ENCODE measurements around the gene FIGNL1.

FIGNL1 gene

GRCh38 chr7:50475340-50475739, 25.2 kb upstream of the FIGNL1 start:
- no peak for DNase-seq (ENCODE audit: low read depth)
- H3K4me3 ChIP-seq (ENCODE audit: low read depth, low read length) = no peak overlapping the region
- TF ChIP-seq MAX (IDR thresholded peaks at IDR 0.05; ENCODE audit: low read depth, low read length) (no peak), MYC (IDR thresholded peaks at IDR 0.05; ENCODE audit: low read depth, low read length) (no peak), CTCF (IDR thresholded peaks at IDR 0.05; ENCODE audit: low read depth, low read length) (no peak), POLR2A (IDR thresholded peaks at IDR 0.05; ENCODE audit: extremely low read depth, insufficient read length) (no peak)

GRCh38 chr7:50474382-50475160, 24.4 kb upstream of the FIGNL1 start:
- TF ChIP-seq MAX (IDR thresholded peaks at IDR 0.05; ENCODE audit: low read depth, low read length) (no peak), MYC (IDR thresholded peaks at IDR 0.05; ENCODE audit: low read depth, low read length) (no peak), CTCF (IDR thresholded peaks at IDR 0.05; ENCODE audit: low read depth, low read length) (no peak), POLR2A (IDR thresholded peaks at IDR 0.05; ENCODE audit: extremely low read depth, insufficient read length) (no peak)
- no peak overlapping the region for H3K4me3 ChIP-seq (ENCODE audit: low read depth, low read length)
- no peak for DNase-seq (ENCODE audit: low read depth)

- no peak for DNase-seq (ENCODE audit: low read depth)
- TF ChIP-seq POLR2A (IDR thresholded peaks at IDR 0.05; ENCODE audit: extremely low read depth, insufficient read length) = no peak
- TF ChIP-seq CTCF (IDR thresholded peaks at IDR 0.05; ENCODE audit: low read depth, low read length) = no peak
- no peak for TF ChIP-seq MYC (IDR thresholded peaks at IDR 0.05; ENCODE audit: low read depth, low read length)
- TF ChIP-seq MAX (IDR thresholded peaks at IDR 0.05; ENCODE audit: low read depth, low read length) = no peak
- H3K4me3 ChIP-seq (ENCODE audit: low read depth, low read length) = no peak overlapping the region
Observed at GRCh38 chr7:50473531-50473930, 23.4 kb upstream of the FIGNL1 start.

GRCh38 chr7:50472427-50472826, 22.3 kb upstream of the FIGNL1 start:
- TF ChIP-seq CTCF (IDR thresholded peaks at IDR 0.05; ENCODE audit: low read depth, low read length) (no peak), MYC (IDR thresholded peaks at IDR 0.05; ENCODE audit: low read depth, low read length) (no peak), POLR2A (IDR thresholded peaks at IDR 0.05; ENCODE audit: extremely low read depth, insufficient read length) (no peak), MAX (IDR thresholded peaks at IDR 0.05; ENCODE audit: low read depth, low read length) (no peak)
- no peak for DNase-seq (ENCODE audit: low read depth)
- no peak overlapping the region for H3K4me3 ChIP-seq (ENCODE audit: low read depth, low read length)

GRCh38 chr7:50471970-50472369, 21.8 kb upstream of the FIGNL1 start:
- TF ChIP-seq MAX (IDR thresholded peaks at IDR 0.05; ENCODE audit: low read depth, low read length) = no peak
- TF ChIP-seq MYC (IDR thresholded peaks at IDR 0.05; ENCODE audit: low read depth, low read length) = no peak
- no peak for TF ChIP-seq POLR2A (IDR thresholded peaks at IDR 0.05; ENCODE audit: extremely low read depth, insufficient read length)
- TF ChIP-seq CTCF (IDR thresholded peaks at IDR 0.05; ENCODE audit: low read depth, low read length) = no peak
- H3K4me3 ChIP-seq (ENCODE audit: low read depth, low read length) = no peak overlapping the region
- DNase-seq (ENCODE audit: low read depth) = no peak
